GM12891 (cell line): ENCODE data around the gene ITGB4.

Experiments
- DNase-seq: peaks from one replicate; pipeline ENCODE4 v3.0.0; 2011; ENCODE audit warnings: low spot score; ENCODE audit not compliant: insufficient read length
- FAIRE-seq: peaks from 2 replicates; lab custom pipeline; 2011; peaks lifted over from hg19 to GRCh38; lab: Jason Lieb, UNC
- PAX5 ChIP-seq: IDR thresholded peaks from 2 replicates; pipeline ENCODE4 v1.6.1; 2011; ENCODE audit warnings: low read length, moderate library complexity, mild to moderate bottlenecking; ENCODE audit not compliant: insufficient read depth, severe bottlenecking
- POLR2A ChIP-seq: IDR thresholded peaks from 2 replicates; pipeline ENCODE4 v1.6.1; 2011; ENCODE audit warnings: low read depth, low read length, control low read depth
- POLR2AphosphoS5 ChIP-seq: IDR thresholded peaks from 2 replicates; pipeline ENCODE4 v1.6.1; 2011; ENCODE audit warnings: low read depth, low read length, control low read depth
- POU2F2 ChIP-seq: IDR thresholded peaks from 2 replicates; pipeline ENCODE4 v1.6.1; 2011; ENCODE audit warnings: low read depth, mild to moderate bottlenecking, control low read depth, low read length, moderate library complexity
- SPI1 ChIP-seq: IDR thresholded peaks from 2 replicates; pipeline ENCODE4 v1.6.1; 2011; ENCODE audit warnings: low read depth, low read length, control low read depth
- TAF1 ChIP-seq: IDR thresholded peaks from 2 replicates; pipeline ENCODE4 v1.6.1; 2011; ENCODE audit warnings: low read depth, low read length, control low read depth

ITGB4 gene

DNA sequence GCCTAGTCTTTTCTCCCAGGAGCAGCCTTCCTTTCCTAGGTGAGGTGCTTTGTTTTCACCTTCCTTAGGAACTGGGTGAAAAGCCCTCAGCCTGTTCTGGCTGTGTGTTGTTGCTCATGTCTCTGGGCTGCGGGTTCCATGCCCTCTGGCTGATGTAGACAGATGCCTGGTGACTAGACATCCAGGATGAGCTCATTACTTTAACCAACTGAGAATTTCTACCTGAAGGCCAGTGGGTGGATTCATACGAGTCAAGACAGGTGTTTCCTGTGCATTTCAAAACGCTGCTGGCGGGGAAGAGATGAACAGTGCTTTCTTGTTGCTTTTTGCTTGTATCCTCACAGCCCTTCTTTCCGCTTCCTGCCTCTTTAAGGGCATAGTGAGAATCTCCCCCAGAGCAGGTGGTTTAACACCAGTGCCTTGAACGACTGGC is 31.8 kb upstream of the ITGB4 start:
- FAIRE-seq (peak; percentile 77), DNase-seq (peak; percentile 41)
- TF ChIP-seq PAX5 (no peak), SPI1 (no peak), POLR2A (no peak), POU2F2 (no peak), POLR2AphosphoS5 (no peak), TAF1 (no peak)

DNA sequence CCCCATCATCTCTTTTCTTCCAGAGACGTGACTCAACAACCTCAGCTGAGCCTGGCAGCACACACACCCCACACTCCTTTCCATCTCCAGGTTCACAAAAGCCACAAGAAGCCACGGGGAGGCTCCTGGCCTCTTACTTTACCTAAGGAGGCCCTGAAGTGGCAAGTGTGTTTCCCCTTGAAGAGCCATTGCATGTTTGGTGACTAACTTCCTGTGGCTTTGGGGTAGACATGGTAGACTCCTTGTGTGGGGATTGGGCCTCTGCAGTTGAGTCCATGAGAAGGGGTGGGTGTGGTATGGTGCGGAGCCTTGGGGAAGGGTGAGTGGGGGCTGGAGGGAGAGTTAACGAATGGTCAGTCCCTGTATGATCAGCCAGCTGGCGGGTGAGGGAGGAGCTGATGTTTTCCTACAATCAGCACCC is 29.9 kb upstream of the ITGB4 start:
- FAIRE-seq (no peak), DNase-seq (no peak)
- no peak for TF ChIP-seq POU2F2
- no peak for TF ChIP-seq POLR2A
- TF ChIP-seq SPI1: no peak
- no peak for TF ChIP-seq PAX5
- no peak for TF ChIP-seq POLR2AphosphoS5
- TF ChIP-seq TAF1: no peak

DNA sequence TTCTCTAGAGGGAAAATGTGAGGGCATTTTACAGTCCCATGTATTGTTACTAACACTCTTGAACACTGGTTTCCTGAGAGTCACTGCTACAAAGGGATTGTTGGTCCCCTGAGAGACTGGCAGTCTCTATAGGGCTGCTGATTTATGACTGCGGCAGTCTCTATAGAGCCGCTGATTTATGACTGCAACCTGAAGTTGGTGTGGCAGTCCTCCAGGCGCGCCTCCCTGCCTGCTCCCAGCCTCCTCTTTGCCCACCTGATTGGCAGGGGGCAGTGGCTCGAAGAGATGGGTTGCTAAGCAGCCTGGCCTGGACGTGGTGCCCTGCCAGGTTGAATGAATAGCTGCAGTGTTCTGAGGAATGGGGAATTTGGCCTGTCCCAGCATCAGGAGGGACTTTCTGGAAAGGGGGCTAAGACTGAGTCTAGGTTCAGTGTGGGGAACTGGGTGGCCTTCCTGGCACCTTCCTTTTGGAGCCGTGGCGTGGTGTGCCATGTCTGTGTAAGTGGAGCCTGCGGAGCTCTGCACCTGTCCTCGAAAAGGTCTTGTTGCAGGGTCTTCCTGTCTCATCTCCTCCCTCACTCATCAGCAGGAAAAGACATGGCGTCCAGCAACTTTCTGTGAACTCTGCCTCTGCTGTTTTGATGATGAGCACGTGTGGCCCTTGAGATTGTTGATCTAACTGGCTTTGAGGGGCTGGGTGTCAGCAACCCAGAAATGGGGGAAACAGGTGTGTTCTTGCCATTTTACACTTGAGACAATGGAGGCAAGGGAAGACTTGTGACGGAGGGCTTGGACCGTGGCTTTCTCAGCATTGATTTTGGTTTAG is 29.2 kb upstream of the ITGB4 start:
- no peak for FAIRE-seq
- no peak for DNase-seq
- TF ChIP-seq POLR2AphosphoS5: no peak
- no peak for TF ChIP-seq TAF1
- no peak for TF ChIP-seq POU2F2
- no peak for TF ChIP-seq PAX5
- no peak for TF ChIP-seq SPI1
- no peak for TF ChIP-seq POLR2A

DNA sequence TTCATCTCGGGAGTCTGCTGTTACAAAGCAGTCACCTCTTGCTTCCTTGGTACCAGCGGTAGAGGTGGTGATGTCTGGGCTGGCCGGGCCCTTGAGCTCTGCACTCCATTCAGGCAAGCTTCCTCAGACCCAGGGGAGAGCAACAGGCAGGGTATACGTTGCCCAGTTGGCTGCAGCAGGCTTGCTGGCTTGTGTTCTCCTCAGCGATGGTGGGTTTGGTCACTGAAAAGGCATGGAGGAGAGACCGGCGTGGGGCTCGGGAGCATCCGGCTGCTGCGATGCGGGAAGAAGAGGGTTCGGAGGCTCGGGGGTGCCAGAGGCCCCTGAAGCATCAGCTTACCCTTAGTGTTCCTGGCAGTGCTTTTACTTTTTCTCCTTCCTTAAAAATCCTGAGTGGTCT is 28.3 kb upstream of the ITGB4 start:
- no peak for DNase-seq
- TF ChIP-seq SPI1 (no peak), POLR2AphosphoS5 (no peak), POU2F2 (no peak), PAX5 (no peak), POLR2A (no peak), TAF1 (no peak)
- FAIRE-seq: no peak

DNA sequence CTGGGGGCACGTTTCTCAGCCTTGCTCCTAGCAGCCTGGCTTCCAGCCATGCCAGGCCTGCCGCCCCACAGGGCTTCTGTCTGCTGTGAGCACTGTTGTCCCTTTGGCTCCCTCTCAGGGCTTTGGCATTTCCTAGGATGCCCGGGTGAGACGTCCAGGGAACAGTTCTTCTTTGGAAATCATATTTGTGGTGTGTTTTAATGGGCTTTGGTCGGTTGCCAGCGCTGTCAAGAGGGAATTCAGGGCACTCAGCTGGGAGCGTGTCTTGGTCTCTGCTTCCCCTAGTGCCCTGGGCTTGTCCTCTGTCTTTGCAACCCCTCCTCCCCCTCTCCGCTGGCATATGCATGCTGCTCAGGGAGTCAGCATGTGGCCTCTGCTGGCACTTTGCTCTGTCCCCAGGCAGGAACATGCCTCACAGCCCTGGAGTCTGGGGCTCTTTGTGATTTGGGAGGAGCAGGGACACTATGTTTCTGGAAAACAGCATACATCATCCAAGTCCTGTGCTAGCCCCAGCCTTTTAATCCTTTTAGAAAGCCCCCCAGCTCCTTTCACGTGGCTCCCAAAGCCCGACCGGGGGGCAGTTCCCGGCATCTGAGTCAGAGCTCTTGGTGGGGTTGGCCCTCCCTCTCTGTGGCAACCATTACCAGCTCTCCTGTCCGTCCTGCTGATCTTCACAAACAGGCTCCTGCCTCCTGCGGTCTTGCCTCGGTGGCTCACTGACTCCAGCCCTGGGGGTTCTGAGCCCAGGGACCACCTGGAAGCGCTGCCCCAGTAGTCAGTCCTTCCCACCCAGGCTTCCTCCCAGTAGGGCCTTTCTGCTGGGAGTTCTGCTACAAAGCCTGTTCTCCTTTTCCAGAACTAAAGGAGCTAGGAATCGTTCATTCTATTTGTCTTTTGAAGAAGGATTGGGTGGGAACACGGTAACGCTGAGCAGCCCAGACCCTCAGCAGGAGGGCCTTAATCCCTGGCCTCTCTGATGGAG is 27.5 kb upstream of the ITGB4 start:
- DNase-seq: no peak
- no peak for FAIRE-seq
- TF ChIP-seq SPI1 (no peak), PAX5 (no peak), POU2F2 (no peak), POLR2AphosphoS5 (no peak), POLR2A (no peak), TAF1 (no peak)

DNA sequence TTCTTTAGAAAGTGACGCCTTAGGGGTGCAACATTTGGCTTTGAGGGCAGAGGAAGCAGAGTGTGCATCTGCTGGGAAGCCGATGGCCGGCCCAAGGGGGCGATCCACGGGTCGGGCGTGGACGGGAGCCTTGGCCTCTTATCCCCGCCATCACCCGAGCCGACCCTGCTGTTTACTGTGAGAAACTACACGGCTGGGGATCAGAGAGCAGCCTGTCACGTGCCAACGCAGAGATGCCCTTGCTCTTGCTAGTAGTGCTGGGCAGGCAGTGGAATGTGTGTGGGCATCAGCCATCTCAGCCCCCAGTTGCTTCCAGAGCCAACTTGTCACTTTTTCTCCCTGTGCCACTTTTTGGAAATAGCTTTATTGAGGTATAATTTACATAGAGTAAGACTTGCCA is 26.7 kb upstream of the ITGB4 start:
- DNase-seq (no peak), FAIRE-seq (no peak)
- TF ChIP-seq POU2F2 (no peak), PAX5 (no peak), SPI1 (no peak), TAF1 (no peak), POLR2A (no peak), POLR2AphosphoS5 (no peak)

DNA sequence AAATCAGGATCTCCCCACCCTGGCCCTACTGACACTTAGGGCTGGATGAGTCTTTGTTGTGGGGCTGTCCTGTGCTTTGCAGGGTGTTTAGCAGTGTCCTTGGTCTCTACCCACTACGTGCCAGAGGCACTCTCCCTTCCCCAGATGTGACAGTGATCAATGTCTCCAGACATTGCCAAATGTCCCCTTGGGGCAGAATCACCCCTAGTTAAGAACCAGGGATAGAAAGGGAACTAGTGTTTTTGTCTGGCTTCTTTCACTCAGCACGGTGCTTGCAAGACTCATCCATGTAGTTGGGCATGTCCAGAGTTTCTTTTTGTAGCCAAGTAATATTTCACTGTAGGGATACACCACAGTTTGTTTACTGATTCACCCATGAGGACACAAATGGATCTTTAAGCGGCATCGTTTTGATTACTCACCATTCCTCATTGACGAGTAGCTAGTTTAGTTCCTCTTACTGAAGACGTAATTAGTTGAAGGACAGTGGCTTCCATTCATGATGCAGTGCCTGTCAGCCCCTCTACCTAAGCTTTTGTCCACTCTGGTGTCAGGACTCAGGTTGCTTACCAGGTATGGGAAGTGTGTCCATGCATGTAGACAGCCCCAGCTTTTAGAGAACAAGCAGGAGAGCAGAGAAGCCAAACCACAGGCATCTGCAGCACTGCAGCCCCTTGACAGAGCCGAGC is 26.0 kb upstream of the ITGB4 start:
- DNase-seq (no peak), FAIRE-seq (no peak)
- TF ChIP-seq PAX5: no peak
- TF ChIP-seq POLR2AphosphoS5: no peak
- no peak for TF ChIP-seq POLR2A
- TF ChIP-seq POU2F2: no peak
- no peak for TF ChIP-seq SPI1
- TF ChIP-seq TAF1: no peak

DNA sequence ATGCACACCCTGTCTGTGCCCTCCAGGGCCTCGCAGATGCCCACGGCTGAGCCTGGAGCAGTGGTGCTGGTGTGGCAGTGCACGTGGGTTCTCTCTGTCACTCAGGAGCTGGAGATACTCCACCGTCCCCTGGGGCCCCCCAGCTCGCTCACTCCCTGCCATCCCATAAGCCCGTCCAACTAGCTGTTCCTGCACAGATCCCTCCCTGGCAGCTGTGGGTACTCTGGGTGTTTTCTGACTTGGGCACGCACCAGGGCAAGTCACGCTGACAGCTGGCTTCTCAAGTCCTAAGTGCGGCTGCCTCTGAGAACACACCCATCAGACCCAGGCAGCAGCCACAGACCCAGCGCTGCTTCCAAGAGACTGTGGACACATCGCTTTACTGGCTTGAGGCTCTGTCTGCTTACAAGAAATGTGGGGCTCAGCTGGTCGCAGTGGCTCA is 25.4 kb upstream of the ITGB4 start:
- no peak for FAIRE-seq
- no peak for DNase-seq
- TF ChIP-seq POLR2A: no peak
- TF ChIP-seq POLR2AphosphoS5: no peak
- TF ChIP-seq POU2F2: no peak
- TF ChIP-seq TAF1: no peak
- TF ChIP-seq PAX5: no peak
- no peak for TF ChIP-seq SPI1

DNA sequence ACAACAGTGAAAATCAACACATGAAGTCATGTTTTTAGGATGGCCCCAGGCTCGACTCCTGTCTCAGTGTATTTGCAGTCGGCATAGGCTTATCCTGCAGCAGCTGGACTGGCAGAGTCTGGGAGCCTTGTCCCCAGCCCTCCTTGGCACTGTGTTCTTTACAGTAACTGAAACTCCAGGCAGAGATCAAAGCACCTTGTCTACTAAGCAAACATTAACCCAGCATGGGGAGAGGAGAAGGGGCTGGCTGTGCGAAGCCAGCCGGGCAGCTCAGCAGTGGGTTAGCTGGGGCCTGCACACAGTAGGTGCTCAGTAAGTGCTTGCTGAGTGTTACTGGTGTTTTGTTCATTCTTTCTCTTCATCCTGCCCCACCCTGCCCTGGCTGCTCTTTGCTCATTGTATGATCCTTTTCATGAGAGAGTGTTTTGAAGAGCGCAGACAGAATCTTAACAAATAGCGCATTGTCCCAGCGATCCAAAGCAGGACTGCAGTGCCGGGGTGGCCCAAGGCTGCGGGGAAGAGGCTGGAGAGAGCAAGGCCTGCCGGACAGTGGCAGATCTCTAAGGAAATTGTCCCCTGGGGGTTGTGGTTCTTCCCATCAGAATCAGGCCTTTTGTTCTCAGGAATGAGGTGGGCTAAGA is 23.5 kb upstream of the ITGB4 start:
- FAIRE-seq (no peak), DNase-seq (no peak)
- TF ChIP-seq POLR2A: no peak
- no peak for TF ChIP-seq TAF1
